IMR-90 (cell line): ENCODE measurements around the gene TGM2.

Source experiments
- CEBPB ChIP-seq: IDR thresholded peaks from 2 replicates; pipeline ENCODE4 v1.6.1; 2012; ENCODE audit warnings: low read depth, low read length, improper control_type of control experiment
- CHD1 ChIP-seq: IDR thresholded peaks from 2 replicates; pipeline ENCODE4 v1.6.1; 2012; ENCODE audit warnings: low read depth, low read length, improper control_type of control experiment
- CTCF ChIP-seq: conservative IDR thresholded peaks from 2 replicates; pipeline ENCODE4 v1.5.1; 2012; ENCODE audit warnings: mild to moderate bottlenecking, low read depth, low read length, improper control_type of control experiment
- ELK1 ChIP-seq: fragments of 150-350 bp; IDR thresholded peaks from 2 replicates; pipeline ENCODE4 v1.6.1; 2016; ENCODE audit warnings: low read depth, mild to moderate bottlenecking, low read length, moderate library complexity, borderline replicate concordance
- MAZ ChIP-seq: IDR thresholded peaks from 2 replicates; pipeline ENCODE4 v1.6.1; 2012; ENCODE audit warnings: low read depth, mild to moderate bottlenecking, low read length, improper control_type of control experiment, moderate library complexity, borderline replicate concordance
- MXI1 ChIP-seq: IDR thresholded peaks from 2 replicates; pipeline ENCODE4 v1.6.1; 2012; ENCODE audit warnings: low read depth, mild to moderate bottlenecking, low read length, moderate library complexity, borderline replicate concordance
- NFE2L2 ChIP-seq: fragments of 150-350 bp; IDR thresholded peaks from 2 replicates; pipeline ENCODE4 v1.6.1; 2016; ENCODE audit warnings: low read depth, mild to moderate bottlenecking, low read length
- POLR2A ChIP-seq: IDR thresholded peaks from 2 replicates; pipeline ENCODE4 v1.6.1; 2012; ENCODE audit warnings: mild to moderate bottlenecking, low read depth, low read length
- RAD21 ChIP-seq: IDR thresholded peaks from 2 replicates; pipeline ENCODE4 v1.6.1; 2012; ENCODE audit warnings: low read length, improper control_type of control experiment
- RCOR1 ChIP-seq: IDR thresholded peaks from 2 replicates; pipeline ENCODE4 v1.6.1; 2012; ENCODE audit warnings: mild to moderate bottlenecking, low read length, improper control_type of control experiment; ENCODE audit not compliant: insufficient replicate concordance
- RFX5 ChIP-seq: IDR thresholded peaks from 2 replicates; pipeline ENCODE4 v1.8.0; 2012; ENCODE audit warnings: low read depth, mild to moderate bottlenecking, low read length, moderate library complexity
- SMC3 ChIP-seq: fragments of 150-350 bp; IDR thresholded peaks from 2 replicates; pipeline ENCODE4 v1.6.1; 2016; ENCODE audit warnings: low read depth, mild to moderate bottlenecking, antibody characterized with exemption, low read length, moderate library complexity

GRCh38 chr20:38180781-38181180 is 15.7 kb upstream of the TGM2 start:
- TF ChIP-seq ELK1 (no peak), POLR2A (no peak), CTCF (no peak), CHD1 (no peak), MAZ (no peak), SMC3 (no peak), RAD21 (no peak), NFE2L2 (no peak), RFX5 (no peak), MXI1 (no peak), CEBPB (no peak), RCOR1 (no peak)
